OCI-LY1 (cell line): ENCODE measurements around the gene PARD3.

Experiments used
- CTCF ChIP-seq: fragments of 200-600 bp; sonication (generic), shearing (Covaris generic); IDR thresholded peaks from 2 replicates; pipeline ENCODE4 v1.5.1; 2017; ENCODE audit warnings: mild to moderate bottlenecking, antibody characterized with exemption, low read length, moderate library complexity, mixed read lengths
- EZH2 ChIP-seq: fragments of 200-600 bp; sonication (generic), shearing (Covaris generic); IDR thresholded peaks from 2 replicates; pipeline ENCODE4 v1.8.0; 2017; ENCODE audit warnings: borderline replicate concordance, mixed run types, mild to moderate bottlenecking, antibody characterized with exemption, low read length, moderate library complexity, mixed read lengths

- TF ChIP-seq CTCF (no peak), EZH2 (no peak)
Observed at GRCh38 chr10:34581801-34582532, 233.1 kb downstream of the PARD3 start.
